Measurements from ENCODE around the gene TAB2.
"Not testable (repeated sequence)": the region's sequence is repeated elsewhere in the genome, so short reads cannot be mapped to it uniquely, and the experiment has no call there.

TAB2 gene

GRCh38 chr6:149456311-149457021, 139.0 kb downstream of the TAB2 start:
- DNase-seq (ENCODE audit: low read depth in 2 of 3, low spot score in 2 of 3): no peak

- DNase-seq (ENCODE audit: low read depth in 2 of 3, low spot score in 2 of 3): no peak
Observed at GRCh38 chr6:149457316-149457884, 139.9 kb downstream of the TAB2 start.

DNA sequence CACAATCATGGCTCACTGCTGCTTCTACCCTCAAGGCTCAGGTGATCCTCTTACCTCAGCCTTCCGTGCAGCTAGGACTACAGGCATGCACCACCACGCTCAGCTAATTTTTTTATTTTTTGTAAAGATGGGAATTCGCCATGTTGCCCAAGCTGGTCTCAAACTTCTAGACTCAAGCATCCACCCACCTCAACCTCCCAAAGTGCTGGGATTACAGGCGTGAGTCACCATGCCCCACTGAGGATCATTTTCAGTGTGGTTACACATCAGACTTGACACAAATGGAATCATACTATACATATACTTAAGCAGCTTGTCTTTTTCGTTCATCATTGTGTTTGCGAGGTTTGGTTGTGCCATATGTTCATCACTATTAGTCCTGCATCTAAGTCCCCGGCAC, 140.7 kb downstream of the TAB2 start:
- DNase-seq (ENCODE audit: low read depth in 2 of 3, low spot score in 2 of 3): no peak

- no peak for DNase-seq (ENCODE audit: low read depth in 2 of 3, low spot score in 2 of 3)
Observed at GRCh38 chr6:149458806-149459205, 141.3 kb downstream of the TAB2 start.

DNA sequence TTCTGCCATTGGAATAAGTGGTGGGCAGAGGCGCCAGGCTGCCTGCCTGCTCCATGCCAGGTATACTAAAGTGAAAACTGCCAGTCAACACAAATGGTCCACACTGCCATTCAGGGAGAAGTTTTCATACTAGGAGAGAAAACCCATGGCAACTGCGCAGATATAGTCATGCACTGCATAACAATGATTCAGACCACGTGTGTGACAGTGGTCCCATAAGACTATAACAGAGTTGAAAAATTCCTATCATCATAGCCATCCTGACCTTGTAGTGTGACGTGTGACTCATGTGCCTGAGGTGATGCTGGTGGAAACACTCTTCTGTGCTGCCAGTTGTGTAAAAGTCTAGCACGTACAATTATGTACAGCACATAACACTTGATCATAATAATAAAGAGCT, 142.2 kb downstream of the TAB2 start:
- DNase-seq (ENCODE audit: low read depth in 2 of 3, low spot score in 2 of 3): no peak

DNA sequence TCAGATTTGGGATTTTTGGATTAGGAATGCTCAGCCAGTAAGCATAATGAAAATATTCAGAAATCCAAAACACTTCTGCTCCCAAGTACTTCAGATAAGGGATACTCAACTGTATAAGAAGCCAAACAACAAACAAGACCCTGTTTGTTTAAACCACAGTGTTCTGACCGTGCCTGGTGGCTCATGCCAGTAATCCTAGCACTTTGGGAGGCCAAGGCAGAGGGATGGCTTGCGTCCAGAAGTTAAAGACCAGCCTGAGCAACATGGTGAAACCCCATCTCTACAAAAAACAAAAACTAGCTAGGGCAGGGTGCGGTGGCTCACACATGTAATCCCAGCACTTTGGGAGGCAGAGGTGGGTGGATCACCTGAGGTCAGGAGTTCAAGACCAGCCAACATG, 142.7 kb downstream of the TAB2 start:
- DNase-seq (ENCODE audit: low read depth in 2 of 3, low spot score in 2 of 3): not testable (repeated sequence)
